NT2/D1 (cell line): ENCODE results near the gene CP.

ENCODE experiments used
- YY1 ChIP-seq: IDR thresholded peaks from 2 replicates; pipeline ENCODE4 v1.6.1; 2011; ENCODE audit not compliant: insufficient read length, insufficient read depth
- ZNF274 ChIP-seq: IDR thresholded peaks from 2 replicates; pipeline ENCODE4 v1.6.1; 2011; ENCODE audit warnings: mild to moderate bottlenecking, low read depth, low read length

- TF ChIP-seq YY1 (no peak), ZNF274 (no peak)
Observed at GRCh38 chr3:149231871-149232270, 10.2 kb upstream of the CP start.
